HepG2 (cell line): ENCODE results near the gene MYADML2. TPM values are rescaled to one million over a fixed set of nuclear protein-coding genes. Genes with fewer than 3 reads are reported as not detected.

Experiments used
- CREM ChIP-seq, 2 experiments: sonication (generic) in 1 of 2; formaldehyde crosslinking in 1 of 2; IDR thresholded peaks; 2 replicates each; pipeline versions ENCODE4 v1.4.0 to v1.6.1; 2016 to 2020; ENCODE audit warnings: antibody characterized with exemption in 1 of 2, mild to moderate bottlenecking in 1 of 2, missing genetic modification reagents in 1 of 2
- KMT2B ChIP-seq: IDR thresholded peaks from 2 replicates; pipeline ENCODE4 v1.6.1; 2016; ENCODE audit warnings: missing genetic modification reagents, missing compliant biosample characterization
- NR2F1 ChIP-seq, 2 experiments: fragments of 450-650 bp in 1 of 2; formaldehyde crosslinking in 1 of 2; IDR thresholded peaks; 2 replicates each; pipeline versions ENCODE4 v1.5.0 to v1.6.1; 2016 to 2020; ENCODE audit warnings: mild to moderate bottlenecking in 1 of 2, missing compliant biosample characterization in 1 of 2, missing genetic modification reagents in 1 of 2, moderate library complexity in 1 of 2
- PRDM15 ChIP-seq: sonication (generic); formaldehyde crosslinking; IDR thresholded peaks from 2 replicates; pipeline ENCODE4 v1.4.0; 2020; ENCODE audit warnings: missing genetic modification reagents
- SIX1 ChIP-seq: sonication (generic); formaldehyde crosslinking; IDR thresholded peaks from 2 replicates; pipeline ENCODE4 v1.4.0; 2020; ENCODE audit warnings: missing genetic modification reagents, borderline replicate concordance
- TAF1 ChIP-seq: sonication (generic); formaldehyde crosslinking; IDR thresholded peaks from 2 replicates; pipeline ENCODE4 v1.4.0; 2020; ENCODE audit warnings: missing genetic modification reagents
- THAP11 ChIP-seq: IDR thresholded peaks from 2 replicates; pipeline ENCODE4 v1.6.1; 2016; ENCODE audit warnings: missing biosample characterization, missing genetic modification reagents
- ZNF501 ChIP-seq: sonication (generic); formaldehyde crosslinking; IDR thresholded peaks from 2 replicates; pipeline ENCODE4 v1.5.1; 2020; ENCODE audit warnings: mild to moderate bottlenecking, moderate library complexity, missing genetic modification reagents
- polyA plus RNA-seq, 8 experiments: library from polyadenylated mRNA; depleted of rRNA in 3 of 8; stranded (reverse) in 7 of 8; unstranded in 1 of 8; fragments of >200 nt; fragmentation: Illumina TruSeq in 4 of 8; extraction: Trizol in 4 of 8; gene quantifications; 2 replicates each; pipeline versions ENCODE4 v1.2.1 to v1.2.3, GENCODE V29; 2011 to 2016; ENCODE audit warnings: low read depth in 4 of 8, missing spikeins in 1 of 8, mixed read lengths in 1 of 8; ENCODE audit not compliant: insufficient read depth in 1 of 8
- total RNA-seq, 5 experiments: library from RNA; depleted of rRNA; stranded (reverse); fragments of >200 nt; fragmentation: Illumina TruSeq; extraction: Trizol; gene quantifications; 2 replicates each; pipeline ENCODE4 v1.2.3, GENCODE V29; 2016; ENCODE audit warnings: low read depth in 1 of 5

MYADML2 gene
- total and polyA plus RNA-seq, 2 of the 13 experiments (the other 11 are each of a cell fraction or from before 2014, with no cell fraction given) = not detected

DNA sequence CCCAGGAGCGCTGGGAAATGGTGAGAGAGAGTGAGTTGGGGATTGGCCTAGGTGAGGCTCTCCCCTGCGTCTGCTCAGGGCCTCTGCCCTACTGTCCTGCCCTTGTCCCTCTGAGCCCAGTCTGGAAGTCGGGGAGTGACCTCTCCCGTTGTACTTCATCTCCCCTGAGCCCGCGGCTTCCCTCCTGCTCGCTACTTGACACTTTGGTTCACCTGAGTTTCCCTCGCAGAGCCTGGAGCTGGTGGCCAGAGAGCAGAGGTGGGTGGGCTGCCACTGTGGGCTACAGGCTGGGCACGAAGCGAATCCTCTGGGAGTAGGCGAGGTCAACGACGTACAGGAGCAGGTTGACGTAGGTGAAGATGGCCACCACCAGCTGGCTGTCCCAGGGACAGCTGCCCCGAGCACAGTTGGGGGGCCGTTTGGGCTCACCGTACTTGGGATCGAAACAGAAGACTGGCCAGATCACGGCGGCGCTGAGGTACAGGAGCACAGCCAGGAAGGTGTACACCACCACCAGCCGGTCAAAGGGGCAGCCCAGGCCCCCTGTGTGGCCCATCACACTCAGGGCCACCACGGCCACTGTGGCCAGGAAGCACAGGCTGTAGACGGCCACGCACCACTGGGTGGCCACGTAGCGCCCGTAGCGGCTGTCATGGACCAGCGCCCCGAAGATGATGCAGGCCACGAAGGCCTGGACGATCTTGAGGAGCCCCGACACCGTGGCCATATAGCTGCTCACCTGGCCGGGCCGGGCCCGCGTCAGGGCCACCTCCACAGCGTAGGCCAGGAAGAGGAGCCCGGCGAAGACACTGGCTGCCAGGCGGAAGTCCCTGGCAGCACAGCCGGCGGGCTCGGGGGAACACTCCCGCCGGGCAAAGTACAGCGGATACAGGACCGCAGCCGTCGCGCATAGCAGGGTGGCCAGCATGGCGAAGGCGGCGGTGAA, 6.2 kb downstream of the MYADML2 start (continued):
- TF ChIP-seq PRDM15 (CRISPR knock-in tag) (no peak), SIX1 (CRISPR knock-in tag) (no peak), CREM (IDR thresholded peaks at IDR 0.05) (no peak), CREM (CRISPR knock-in tag; IDR thresholded peaks at IDR 0.05) (no peak), ZNF501 (no peak), TAF1 (CRISPR knock-in tag) (no peak), THAP11 (CRISPR knock-in tag) (no peak), KMT2B (CRISPR knock-in tag) (no peak), NR2F1 (CRISPR knock-in tag; IDR thresholded peaks at IDR 0.05) (no peak)
